Central memory CD4-positive, alpha-beta T cell (primary cell): ENCODE measurements around the gene DRD1.

ENCODE experiments used
- DNase-seq: peaks from one replicate; pipeline ENCODE4 v3.0.0; 2022
- total RNA-seq, 3 experiments: gene quantifications; one replicate each; lab custom pipeline; 2026; lab: John Stamatoyannopoulos, UW

DRD1 gene
- total RNA-seq: 0 to 0.21 (median 0) reads per million in 3 experiments

DNA sequence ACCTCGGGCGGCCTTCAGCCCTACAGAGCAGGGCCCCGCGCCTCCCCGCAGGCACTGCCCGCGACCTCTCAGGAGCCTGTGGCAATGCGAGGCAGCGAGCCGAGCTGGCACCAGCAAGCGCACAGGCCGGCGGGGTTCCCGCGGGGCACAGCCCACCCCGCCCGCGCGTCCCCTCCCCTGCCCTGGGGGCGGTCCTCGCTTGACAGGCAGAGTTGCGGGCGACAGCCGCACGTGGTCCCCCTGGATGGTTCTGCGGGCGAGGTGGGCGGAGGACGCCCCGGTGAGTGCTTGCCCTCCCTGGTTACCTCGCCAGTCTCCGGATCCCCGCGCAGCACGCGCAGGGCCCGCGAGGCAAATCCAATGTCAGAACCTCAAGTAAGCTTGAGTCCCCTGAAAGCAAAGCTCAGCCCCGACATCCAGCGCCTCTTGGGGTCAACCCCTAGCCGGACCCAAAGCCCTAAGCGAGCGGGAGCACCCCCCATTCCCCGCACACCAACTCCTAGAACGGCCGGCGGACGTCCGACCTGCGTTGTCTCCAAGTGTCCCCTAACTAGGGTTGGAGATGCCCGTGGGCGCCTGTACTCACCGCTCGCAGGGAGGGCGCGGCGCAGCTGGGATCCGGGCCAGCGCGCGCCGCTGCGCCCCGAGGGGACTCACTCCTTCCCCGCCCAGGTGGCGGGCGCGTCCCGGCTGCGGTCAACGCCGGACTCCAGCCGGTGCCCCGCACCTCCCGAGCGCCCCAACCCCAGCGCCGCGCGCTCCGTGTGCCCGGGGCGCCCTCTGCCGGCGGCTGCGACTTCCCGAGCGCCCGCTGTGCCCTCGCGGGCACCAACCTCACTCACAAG is at the start of gene DRD1:
Gene DRD1, minus strand, starts transcription at position 123 of the 845 bp plus-strand sequence. CDS start 1,083 bp downstream, outside the sequence.
- DNase-seq: peak; percentile 10

DNA sequence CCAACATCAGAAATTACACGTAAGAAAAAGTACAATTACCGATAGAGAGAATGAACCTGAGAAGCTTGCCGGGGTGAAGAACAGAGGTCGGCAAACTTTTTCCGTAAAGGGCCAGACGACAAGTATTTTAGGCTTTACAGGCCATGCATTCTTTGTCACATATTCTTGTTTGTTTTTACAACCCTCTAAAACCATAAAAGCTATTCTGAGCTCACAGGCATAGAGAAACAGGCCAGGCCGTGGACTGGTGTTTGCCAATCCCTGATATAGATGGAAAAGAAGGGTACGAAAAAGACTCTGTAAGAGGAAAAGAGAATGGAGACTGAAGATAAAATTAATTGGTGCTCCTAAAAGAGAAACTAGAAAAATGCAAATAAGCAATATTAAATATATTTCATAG is 49.7 kb upstream of the DRD1 start:
- DNase-seq: no peak

DNA sequence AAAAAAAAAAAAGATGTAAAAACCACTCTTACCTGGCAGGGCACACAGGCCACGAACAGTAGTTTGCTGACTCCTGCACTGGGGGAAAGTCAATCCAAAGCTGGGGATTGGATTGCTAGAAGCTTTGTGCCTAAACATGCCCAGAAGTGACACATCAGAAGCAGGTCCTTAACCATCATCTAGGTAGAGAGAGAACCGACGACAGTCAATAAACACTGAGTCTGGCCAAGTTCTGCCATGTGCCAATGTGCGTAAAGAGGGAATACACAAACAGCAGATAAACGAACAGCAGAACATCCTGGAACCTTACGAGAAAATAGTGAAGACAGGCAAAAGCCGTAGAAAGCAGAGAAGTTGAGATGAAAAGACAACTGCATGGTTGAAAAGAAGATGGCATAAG is 49.3 kb upstream of the DRD1 start:
- DNase-seq: no peak

DNA sequence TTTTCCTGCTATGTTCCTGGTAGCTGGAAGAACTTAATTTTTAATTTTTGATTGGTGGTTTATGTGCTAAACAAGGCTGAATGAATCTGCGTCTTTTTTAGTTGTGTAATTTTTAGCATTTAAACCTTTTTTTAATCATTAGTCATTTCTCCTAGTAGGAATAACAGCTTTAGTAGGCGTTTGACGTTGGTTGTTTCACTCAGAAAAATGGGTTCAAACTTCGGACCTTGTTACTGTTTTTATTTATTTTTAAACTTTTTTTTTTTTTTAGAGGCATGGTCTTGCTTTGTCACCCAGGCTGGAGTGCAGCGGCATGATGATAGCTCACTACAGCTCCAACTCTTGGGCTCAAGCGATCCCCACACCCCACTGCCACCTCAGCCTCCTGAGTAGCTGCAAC is 47.2 kb upstream of the DRD1 start:
- DNase-seq: no peak

DNA sequence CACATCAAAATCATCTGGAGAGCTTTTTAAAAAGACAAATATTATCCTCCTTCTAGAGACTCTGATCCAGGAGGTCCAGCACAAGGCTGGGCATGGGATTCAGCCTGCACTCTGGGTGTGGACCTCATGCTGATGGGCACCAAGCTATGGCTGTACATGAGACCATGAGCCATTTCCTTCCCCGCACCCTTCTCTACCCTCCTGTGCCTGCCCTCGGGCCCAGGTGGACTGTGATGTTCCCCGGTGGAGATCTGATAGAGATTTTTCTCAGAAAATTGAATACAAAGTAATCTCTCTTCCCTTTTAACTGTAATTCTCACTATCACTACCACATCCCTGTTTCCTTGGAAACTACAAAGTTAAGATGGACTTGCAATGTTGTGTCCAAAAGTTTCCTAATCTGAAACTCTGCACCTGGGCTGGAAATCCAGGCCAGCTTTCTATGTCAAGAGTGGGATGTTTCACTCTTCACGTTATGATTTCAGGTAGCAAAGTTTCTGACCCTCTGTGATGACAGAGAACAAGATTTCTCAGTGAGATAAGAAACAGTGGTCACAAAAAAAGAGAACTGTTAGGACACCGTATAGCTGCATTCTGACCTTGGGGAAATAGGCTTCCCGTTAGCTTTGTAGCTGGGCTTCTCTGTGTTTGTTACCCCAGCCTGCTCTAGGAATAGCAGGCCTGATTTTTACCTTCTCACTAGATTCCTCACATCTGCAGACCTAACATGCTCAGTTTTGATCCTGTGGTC is 45.9 kb upstream of the DRD1 start:
- no peak for DNase-seq

DNA sequence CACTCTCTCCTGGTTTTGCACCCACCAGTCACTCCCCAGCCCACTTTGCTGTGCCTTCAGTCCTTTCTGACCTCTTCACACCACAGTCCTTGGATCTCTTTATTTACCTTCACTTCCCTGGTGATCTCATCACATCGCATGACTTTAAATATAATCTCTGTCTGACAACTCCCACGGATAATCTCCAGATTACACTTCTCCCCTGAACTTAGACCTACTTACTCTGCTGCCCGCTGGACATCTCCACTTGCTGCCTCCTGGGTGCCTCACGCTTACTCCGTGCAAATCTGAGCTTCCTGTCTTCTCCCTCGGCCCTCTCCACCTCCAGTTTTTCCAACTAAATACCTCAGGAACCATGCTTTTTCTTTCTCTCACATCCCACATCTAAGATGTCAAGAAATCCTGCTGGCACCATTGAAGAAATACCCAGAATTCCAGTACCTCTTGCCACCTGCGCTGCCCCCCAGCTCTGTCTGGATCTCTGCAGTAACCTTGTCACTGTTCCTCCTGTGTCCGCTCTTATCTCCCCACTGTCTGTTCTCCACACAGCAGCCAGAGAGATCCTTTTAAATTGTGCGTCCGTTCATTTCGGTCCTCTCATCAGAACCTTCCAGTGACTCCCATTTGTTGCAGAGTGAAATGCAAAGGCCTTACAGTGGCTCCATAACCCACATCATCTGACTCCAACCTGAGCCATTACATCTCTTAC is 43.7 kb upstream of the DRD1 start:
- no peak for DNase-seq

DNA sequence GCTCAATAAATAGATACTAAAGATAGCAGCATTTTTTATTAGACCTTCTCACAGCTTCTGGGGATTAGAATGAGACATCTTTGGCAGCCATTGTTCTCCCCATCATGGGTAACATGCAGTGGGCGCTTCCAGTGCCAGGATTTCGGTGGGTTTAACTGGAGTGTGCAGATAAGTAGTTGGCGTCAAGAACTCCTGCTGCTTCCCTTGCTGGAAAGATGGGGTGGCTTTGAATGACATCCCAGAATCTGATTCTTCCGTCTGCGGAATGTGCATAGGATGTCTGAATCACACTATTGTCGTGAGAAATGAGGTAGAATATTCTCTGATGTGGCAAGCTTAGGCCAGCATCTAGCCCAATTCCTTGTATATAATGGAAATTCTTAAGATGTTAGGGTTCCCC is 41.6 kb upstream of the DRD1 start:
- no peak for DNase-seq

DNA sequence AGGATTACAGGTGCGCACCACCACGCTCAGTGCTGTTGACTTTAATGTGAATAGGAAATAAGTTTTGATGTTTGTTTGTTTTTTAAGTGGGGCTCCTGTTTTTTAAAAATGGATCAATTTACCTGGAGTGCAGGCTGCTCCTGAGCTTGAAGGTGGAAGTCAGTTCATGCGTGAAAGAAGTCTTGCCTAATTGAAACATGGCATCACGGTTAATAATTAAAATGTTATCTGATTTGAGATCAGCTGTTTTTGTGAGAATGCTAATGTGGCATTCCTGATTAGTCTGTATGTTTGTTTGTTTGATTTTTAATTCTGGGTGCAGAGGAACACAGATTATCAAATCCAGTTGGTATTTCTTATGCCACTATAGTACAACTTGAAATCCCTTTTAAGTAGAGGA is 40.8 kb upstream of the DRD1 start:
- no peak for DNase-seq

DNA sequence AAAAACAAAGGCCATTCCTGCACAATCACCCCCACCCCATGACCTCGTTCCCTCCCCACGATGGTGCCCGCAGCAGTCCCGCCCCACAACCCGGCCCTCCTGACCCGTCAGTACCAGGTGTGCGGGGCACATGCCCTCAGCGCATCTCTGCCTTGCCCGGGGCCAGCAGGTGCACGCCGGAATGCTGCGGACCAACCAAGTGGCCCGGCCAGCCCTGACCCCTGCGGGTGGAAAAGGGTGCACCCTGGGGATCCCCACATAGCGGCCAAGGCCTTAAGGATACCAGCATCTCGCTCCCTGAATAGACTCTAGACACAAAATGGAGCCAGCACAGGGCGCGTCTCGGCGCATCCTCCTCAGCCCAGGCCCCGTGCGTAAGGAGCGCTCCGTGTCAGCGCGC is 40.3 kb upstream of the DRD1 start:
- DNase-seq: no peak

DNA sequence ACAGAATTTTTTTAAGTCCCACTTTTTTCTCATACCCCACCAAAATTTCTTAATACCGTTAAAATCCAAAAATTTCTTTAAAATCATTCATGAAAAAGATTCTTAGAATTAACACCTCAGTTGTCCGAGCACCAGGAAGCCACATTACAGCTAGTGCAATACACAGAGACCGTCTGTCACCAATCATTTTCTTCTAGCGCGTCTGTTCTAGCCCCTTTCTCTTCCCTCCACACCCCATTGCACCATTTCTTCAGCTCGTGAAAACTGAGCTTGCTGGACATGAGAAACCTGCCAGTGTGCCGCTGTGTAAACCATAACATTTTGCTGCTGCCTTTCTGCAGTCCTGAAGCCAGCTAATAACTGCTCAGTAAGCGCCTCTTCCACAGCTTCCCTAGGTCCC is 39.4 kb upstream of the DRD1 start:
- no peak for DNase-seq

DNA sequence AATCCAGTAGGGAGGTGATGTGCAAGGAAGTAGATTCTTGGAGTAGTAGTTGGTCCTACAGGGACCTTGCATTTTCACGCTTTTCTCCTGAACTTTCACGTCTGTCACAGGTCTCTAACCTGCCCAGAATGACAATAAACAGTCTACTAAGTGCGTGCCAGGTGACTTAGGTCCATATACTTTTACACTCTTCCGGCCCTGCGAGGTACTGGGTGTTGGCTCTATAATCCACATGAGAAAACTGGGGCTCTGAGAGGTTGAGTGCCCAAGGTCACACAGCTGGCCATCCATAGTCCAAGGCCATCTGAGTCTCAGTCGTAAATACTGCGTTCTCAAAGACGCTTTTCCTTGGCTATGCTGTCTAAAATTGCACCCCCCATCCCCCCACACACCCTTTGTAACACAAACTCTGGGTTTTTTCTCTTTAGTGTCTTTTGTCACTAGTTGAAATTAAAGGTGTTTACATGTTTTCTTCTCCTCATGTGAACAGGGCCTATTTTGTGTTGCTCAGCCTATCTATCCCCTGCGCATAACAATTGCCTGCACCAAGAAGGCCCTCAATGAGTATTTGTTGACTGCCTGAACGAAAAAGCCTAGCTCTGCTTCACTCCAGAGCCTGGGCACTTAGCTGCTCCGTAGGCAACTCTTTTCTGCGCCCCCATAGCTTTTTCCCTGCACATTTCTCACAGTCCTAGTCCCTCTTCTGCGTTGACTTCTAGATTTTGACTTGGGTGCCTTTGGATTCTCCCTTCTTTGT is 35.3 kb upstream of the DRD1 start:
- DNase-seq: no peak

DNA sequence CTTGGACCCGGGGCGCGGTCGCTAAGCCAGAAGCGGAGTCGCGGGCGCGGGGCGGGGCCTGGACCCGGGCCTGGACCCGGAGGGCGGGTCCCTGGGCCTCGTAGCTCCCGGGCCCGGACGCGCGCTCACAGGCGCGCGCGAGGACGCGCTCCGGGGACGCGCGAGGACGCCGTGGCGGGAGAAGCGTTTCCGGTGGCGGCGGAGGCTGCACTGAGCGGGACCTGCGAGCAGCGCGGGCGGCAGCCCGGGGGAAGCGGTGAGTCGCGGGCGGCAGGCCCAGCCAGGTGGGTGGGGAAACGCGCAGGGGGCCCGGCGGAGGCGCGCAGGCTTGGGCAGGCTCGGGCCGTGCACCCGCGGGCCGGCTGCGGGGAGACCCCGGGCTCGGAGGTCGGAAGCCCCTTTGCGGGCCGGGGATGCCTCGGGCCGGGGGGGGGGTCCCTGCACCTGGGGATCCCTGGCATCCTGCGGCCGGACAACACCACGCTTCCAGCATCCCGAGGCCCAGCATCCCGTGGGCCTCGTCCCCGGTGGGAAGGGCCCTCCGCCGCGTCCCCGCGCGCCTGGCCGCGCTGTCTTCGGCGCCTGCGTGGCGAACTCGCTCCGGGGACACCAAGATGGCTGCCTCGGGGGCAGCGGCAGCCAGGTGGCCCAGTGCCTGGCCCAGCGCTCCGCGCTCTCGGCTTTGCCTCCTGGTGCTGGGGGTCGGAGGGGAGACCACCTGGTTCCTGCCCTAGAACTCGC is 34.6 kb upstream of the DRD1 start, which contains the start of gene SFXN1:
Gene SFXN1, plus strand, starts transcription at position 177 of the 741 bp plus-strand sequence. CDS start 13,544 bp downstream, outside the sequence.
- peak; percentile 69 for DNase-seq

DNA sequence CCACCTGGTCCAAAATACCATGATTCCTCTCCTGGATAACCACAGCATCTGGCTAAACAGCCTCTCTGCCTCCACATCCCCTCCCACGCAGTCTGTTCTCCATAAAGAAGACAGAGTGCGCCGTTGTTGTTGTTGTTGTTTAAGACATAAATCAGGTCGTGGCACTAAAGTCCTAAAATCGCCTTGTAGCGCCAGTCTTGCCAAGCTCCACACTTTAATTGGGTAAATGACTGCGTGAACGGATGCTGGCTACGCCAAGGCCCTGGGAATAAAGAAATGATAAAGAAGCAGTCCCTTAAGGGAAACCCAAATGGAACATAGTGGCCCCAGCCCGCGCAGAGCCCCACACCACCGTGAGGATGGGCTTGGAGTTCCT is 34.0 kb upstream of the DRD1 start:
- no peak for DNase-seq

DNA sequence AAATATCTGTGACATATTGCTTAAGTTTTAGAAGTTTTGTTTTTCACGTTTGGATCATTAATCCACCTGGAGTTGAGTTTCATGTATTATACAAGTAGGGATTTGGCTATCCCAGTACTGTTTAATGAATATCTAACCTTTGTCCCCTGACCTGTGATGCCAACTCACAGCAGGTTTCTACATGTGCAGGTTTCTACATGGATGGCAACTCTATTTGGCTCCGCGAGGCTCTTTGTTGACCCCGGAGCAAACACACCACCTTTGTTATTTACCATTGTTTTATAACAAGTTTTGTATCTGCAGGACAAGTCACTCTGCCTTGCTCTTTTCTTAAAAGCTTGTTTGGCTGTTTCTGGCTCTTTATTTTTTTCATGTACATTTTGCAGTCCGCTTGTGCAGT is 33.5 kb upstream of the DRD1 start:
- no peak for DNase-seq

DNA sequence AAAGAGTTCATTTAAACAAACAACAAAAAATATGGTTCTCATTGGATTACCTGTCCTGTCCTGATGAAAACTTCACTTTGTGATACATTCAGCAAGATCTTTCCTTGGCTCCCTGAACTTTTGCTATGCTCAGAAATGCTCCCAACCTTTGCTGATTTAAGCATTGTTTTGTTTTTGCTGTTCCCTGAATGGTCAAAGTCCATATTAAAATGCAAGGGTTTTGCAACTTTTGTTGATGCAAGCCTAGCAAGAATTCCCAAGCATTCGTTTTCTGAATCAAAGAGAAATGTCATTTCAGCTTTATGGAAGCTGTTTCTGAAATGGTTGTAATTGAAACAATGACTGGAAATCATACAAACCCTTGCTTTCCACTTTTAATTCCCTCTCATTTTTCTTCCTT is 31.3 kb upstream of the DRD1 start:
- no peak for DNase-seq

DNA sequence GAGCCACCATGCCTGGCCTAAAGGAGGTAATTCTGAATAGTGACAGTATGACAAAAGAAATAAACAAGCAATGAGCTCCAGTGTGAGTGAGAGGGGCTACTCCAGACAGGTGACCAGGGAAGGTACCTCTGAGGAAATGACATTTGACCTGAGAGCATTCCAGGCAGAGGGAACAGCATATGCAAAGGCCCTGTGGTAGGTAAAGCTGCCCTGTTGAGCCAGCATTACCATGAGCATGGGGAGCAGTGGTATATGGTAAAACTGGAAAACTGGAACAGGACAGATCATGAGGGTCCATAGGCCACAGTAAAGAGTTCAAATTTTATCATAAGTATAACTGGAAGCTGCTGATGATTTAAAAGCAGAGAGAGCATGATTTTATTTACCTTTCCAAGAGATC is 28.4 kb upstream of the DRD1 start:
- no peak for DNase-seq

DNA sequence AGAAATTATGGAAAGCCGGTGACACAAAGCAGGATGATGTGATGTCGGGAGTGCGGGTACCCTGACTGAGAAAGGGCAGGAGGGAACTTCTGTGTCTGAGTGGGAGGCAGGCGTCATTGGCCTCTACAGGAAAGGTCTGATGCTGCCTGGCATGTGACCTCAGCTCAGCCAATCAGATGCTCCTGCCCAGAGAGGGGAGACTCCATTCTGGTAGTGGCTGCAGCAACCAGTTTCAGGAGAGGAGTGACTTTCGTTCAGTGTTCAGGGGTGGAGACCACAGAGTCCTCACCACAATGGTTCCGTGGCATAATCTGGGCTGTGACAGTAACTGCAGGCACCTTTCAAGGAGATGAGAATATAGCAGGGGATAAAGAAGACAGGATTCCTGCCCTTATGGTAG is 27.6 kb upstream of the DRD1 start:
- DNase-seq: no peak

DNA sequence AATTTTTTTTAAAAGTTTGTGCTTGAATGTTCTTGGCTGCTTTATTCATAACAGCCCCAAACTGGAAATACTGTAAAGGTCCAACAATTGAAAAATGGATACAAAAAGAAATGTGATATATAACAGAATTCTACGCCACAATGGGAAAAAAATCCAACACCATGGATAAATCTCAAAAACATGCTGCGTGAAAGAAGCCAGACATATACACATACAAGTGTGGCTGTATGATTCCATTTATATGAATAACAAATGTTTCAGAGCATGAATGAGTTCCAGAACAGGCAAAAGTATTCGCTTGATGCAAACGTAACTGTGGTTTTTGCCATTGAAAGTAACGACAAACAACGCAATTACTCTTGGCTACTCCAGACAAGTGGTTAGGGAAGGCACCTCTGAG is 27.2 kb upstream of the DRD1 start:
- no peak for DNase-seq

DNA sequence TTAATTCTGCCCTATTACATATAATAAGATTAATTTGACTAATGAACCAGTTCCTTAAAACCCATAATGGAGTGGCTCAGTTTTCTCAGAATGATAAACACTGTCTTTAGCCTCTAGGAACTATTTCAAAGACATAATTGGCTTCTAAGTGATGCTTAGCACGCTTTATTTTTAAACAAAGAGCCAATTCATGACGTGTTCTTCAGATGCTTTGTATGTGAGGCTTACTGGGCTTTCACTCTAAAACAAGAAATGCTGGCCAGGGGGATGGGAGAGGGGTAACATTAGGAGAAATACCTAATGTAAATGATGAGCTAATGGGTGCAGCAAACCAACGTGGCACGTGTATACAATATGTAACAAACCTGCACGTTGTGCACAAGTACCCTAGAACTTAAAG is 26.8 kb upstream of the DRD1 start:
- DNase-seq: no peak

DNA sequence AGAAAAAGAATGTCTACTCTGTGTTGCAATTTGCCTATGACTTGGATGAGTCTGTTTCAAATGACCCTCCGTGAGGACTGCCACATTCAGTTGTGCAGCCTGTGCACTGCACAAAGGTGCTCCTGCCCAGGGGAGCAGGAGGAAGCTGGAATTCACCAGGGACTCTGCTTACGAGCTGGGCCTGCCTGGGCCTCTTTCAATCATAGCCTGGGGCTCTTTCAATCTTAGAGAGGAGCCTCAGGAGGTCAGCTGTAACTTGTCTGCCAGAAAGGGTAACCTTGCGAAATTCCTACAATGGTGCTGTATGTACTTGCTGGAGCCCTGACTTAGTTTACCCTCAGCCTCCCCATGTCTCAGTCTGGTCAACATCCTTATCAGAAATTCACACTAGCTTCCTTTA is 25.9 kb upstream of the DRD1 start:
- DNase-seq: no peak

DNA sequence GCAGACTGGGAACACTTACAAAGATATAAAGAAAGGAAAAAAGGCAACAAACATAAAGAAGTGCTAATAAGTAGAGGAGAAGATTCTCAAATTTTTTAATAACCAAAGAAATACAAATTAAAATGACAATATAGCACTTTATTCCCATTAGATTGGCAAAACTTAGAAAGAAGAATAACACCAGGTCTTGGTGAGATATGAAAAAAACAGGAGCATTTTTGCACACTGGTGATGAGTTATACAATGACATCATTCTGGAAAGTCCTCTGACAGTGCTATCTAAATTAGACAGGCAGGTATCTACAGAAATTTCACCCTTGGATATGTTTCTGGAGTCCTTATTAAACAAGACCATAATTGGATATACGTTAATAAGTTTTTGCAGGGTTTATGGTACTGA is 24.9 kb upstream of the DRD1 start:
- no peak for DNase-seq
